Measurements from ENCODE around the gene MFAP4. TPM values are rescaled to one million over a fixed set of nuclear protein-coding genes. Genes with fewer than 3 reads are reported as not detected.
A peak's percentile ranks its signal among the peaks of the same experiment; 100 is the strongest.

The MFAP4 gene
- total and polyA plus RNA-seq, 9 donors, result 46.5 to 380 (median 179) TPM

DNA sequence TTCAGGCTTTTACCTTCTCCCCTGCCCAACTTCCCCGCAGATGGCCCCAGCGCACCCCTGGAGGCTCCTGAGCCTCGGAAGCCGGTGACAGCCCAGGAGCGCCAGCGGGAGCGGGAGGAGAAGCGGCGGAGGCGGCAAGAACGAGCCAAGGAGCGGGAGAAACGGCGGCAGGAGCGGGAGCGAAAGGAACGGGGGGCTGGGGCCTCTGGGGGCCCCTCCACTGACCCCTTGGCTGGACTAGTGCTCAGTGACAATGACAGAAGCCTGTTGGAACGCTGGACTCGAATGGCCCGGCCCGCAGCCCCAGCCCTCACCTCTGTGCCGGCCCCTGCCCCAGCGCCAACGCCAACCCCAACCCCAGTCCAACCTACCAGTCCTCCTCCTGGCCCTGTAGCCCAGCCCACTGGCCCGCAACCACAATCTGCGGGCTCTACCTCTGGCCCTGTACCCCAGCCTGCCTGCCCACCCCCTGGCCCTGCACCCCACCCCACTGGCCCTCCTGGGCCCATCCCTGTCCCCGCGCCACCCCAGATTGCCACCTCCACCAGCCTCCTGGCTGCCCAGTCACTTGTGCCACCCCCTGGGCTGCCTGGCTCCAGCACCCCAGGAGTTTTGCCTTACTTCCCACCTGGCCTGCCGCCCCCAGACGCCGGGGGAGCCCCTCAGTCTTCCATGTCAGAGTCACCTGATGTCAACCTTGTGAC is 5.1 kb downstream of the MFAP4 start:
- H3K4me1 ChIP-seq (ENCODE audit: insufficient read depth), result peaks cover 34% of the 10 kb centered on the region
- no peaks in the 10 kb centered on the region for H3K27me3 ChIP-seq
- peak in 1 of 5 donors; percentile 23 for DNase-seq
- TF ChIP-seq, protein P1, sequence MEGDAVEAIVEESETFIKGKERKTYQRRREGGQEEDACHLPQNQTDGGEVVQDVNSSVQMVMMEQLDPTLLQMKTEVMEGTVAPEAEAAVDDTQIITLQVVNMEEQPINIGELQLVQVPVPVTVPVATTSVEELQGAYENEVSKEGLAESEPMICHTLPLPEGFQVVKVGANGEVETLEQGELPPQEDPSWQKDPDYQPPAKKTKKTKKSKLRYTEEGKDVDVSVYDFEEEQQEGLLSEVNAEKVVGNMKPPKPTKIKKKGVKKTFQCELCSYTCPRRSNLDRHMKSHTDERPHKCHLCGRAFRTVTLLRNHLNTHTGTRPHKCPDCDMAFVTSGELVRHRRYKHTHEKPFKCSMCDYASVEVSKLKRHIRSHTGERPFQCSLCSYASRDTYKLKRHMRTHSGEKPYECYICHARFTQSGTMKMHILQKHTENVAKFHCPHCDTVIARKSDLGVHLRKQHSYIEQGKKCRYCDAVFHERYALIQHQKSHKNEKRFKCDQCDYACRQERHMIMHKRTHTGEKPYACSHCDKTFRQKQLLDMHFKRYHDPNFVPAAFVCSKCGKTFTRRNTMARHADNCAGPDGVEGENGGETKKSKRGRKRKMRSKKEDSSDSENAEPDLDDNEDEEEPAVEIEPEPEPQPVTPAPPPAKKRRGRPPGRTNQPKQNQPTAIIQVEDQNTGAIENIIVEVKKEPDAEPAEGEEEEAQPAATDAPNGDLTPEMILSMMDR (IDR thresholded peaks at IDR 0.05), result no peak
- TF ChIP-seq POLR2A (IDR thresholded peaks at IDR 0.05) (no peak), EP300 (IDR thresholded peaks at IDR 0.05) (no peak)
- peak overlapping the region; percentile 15 to 18 for H3K27ac ChIP-seq
- H3K9me3 ChIP-seq, result no peaks in the 10 kb centered on the region
- intact Hi-C loops (cut with DNase I), result no loop called here
- H3K4me3 ChIP-seq, result no peak overlapping the region
- no peaks in the 10 kb centered on the region for H3K36me3 ChIP-seq
- 83 to 89% (median 85%) methylated on average over 31 of the region's 31 CpGs for WGBS, 3 donors

DNA sequence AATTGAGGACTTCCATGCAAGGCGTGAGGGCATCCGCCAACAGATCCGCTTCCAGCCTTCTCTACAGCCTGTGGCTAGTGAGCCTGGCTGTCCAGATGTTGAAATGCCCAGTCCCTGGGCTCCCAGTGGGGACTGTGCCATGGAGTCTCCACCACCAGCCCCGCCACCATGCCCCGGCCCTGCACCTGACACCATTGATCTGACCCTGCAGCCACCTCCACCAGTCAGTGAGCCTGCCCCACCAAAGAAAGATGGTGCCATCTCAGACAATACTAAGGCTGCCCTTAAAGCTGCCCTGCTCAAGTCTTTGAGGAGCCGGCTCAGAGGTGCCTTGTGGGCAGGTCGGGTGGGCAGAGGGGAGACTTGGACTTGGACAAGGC is 5.6 kb downstream of the MFAP4 start:
- H3K9me3 ChIP-seq, result no peaks in the 10 kb centered on the region
- no peaks in the 10 kb centered on the region for H3K36me3 ChIP-seq
- TF ChIP-seq POLR2A (IDR thresholded peaks at IDR 0.05), result no peak
- TF ChIP-seq EP300 (IDR thresholded peaks at IDR 0.05), result no peak
- TF ChIP-seq, protein P1 (IDR thresholded peaks at IDR 0.05), result no peak
- WGBS, 3 donors, result 92 to 97% (median 94%) methylated on average over 7 of the region's 7 CpGs
- intact Hi-C loops (cut with DNase I), result no loop called here
- H3K4me1 ChIP-seq (ENCODE audit: insufficient read depth), result peaks cover 32% of the 10 kb centered on the region
- no peak overlapping the region for H3K4me3 ChIP-seq
- no peaks in the 10 kb centered on the region for H3K27me3 ChIP-seq
- DNase-seq, result peak in 1 of 5 donors; percentile 20
- no peak overlapping the region for H3K27ac ChIP-seq

DNA sequence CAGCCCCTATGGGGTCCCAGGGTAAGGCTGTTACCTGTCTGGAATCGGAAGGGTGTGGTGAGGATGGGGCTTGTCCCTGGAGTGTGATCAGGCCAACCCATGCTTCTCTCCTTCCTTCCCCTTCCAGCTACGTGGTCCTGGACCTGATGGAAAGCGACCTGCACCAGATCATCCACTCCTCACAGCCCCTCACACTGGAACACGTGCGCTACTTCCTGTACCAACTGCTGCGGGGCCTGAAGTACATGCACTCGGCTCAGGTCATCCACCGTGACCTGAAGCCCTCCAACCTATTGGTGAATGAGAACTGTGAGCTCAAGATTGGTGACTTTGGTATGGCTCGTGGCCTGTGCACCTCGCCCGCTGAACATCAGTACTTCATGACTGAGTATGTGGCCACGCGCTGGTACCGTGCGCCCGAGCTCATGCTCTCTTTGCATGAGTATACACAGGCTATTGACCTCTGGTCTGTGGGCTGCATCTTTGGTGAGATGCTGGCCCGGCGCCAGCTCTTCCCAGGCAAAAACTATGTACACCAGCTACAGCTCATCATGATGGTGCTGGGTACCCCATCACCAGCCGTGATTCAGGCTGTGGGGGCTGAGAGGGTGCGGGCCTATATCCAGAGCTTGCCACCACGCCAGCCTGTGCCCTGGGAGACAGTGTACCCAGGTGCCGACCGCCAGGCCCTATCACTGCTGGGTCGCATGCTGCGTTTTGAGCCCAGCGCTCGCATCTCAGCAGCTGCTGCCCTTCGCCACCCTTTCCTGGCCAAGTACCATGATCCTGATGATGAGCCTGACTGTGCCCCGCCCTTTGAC is 6.3 kb downstream of the MFAP4 start:
- no peak overlapping the region for H3K27ac ChIP-seq
- H3K4me3 ChIP-seq, result no peak overlapping the region
- no peaks in the 10 kb centered on the region for H3K27me3 ChIP-seq
- no peaks in the 10 kb centered on the region for H3K36me3 ChIP-seq
- H3K4me1 ChIP-seq (ENCODE audit: insufficient read depth), result peaks cover 29% of the 10 kb centered on the region
- peak in 2 of 5 donors; percentile 33 to 53 for DNase-seq
- intact Hi-C loops (cut with DNase I), result no loop called here
- 86 to 89% (median 86%) methylated on average over 29 of the region's 29 CpGs for WGBS, 3 donors
- H3K9me3 ChIP-seq, result no peaks in the 10 kb centered on the region
- TF ChIP-seq, protein P1 (IDR thresholded peaks at IDR 0.05), result no peak
- TF ChIP-seq POLR2A (IDR thresholded peaks at IDR 0.05) (no peak), EP300 (IDR thresholded peaks at IDR 0.05) (no peak)

DNA sequence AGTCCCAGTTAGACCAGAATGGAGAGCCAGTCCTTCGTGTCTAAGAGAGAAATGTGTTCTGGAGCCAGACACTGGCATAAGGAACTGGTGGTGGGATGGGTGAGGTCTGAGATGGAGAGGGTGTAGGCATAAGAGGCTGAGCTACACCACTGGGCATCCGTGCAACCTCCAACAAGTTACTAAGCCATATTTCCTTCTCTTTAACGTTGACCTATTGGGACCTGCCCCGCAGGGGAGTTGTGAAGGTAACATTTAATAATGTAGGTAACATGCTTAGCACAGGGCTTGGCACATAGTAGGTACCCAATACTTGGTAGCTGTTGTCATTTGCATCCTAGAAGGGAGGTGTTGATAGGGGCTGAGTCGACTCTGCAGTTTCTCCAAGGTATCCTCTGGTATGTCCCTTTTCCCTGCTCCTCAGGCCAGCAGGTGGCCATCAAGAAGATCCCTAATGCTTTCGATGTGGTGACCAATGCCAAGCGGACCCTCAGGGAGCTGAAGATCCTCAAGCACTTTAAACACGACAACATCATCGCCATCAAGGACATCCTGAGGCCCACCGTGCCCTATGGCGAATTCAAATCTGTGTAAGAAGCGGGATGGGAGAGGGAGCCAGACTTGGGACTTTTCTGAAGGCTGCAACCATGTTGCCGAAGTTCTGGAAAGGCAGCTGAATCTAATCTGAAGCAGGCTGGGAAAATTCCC is 7.5 kb downstream of the MFAP4 start:
- WGBS, 3 donors, result 67 to 73% (median 71%) methylated on average over 13 of the region's 13 CpGs
- no peaks in the 10 kb centered on the region for H3K27me3 ChIP-seq
- DNase-seq, result peak in 1 of 5 donors; percentile 21
- H3K4me1 ChIP-seq (ENCODE audit: insufficient read depth), result peaks cover 19% of the 10 kb centered on the region
- peak overlapping the region; percentile 93 for H3K4me3 ChIP-seq
- H3K9me3 ChIP-seq, result no peaks in the 10 kb centered on the region
- TF ChIP-seq EP300 (IDR thresholded peaks at IDR 0.05), result no peak
- TF ChIP-seq POLR2A (IDR thresholded peaks at IDR 0.05), result no peak
- TF ChIP-seq, protein P1 (IDR thresholded peaks at IDR 0.05), result no peak
- H3K27ac ChIP-seq, result peak overlapping the region; percentile 85 to 97
- intact Hi-C loops (cut with DNase I), result no loop called here
- H3K36me3 ChIP-seq, result no peaks in the 10 kb centered on the region
